WTC11 (cell line): ENCODE data around the gene CDC42EP2.

Experiments
- ELF4 ChIP-seq: sonication (generic); formaldehyde crosslinking; IDR thresholded peaks from 2 replicates; pipeline ENCODE4 v1.8.1; 2022; ENCODE audit warnings: low read depth, mild to moderate bottlenecking, moderate library complexity, missing genetic modification reagents
- FOXJ3 ChIP-seq: sonication (generic); formaldehyde crosslinking; IDR thresholded peaks from 2 replicates; pipeline ENCODE4 v1.9.0; 2021; ENCODE audit warnings: missing genetic modification reagents, mild to moderate bottlenecking, borderline replicate concordance
- FOXP1 ChIP-seq: sonication (generic); formaldehyde crosslinking; IDR thresholded peaks from 2 replicates; pipeline ENCODE4 v1.8.0; 2022; ENCODE audit warnings: missing genetic modification reagents, mild to moderate bottlenecking, moderate library complexity, borderline replicate concordance
- HMGA2 ChIP-seq: fragments of 250-450 bp; sonication (Bioruptor Pico); IDR thresholded peaks from 2 replicates; pipeline ENCODE4 v1.4.0; 2021; ENCODE audit warnings: mild to moderate bottlenecking, moderate library complexity
- NFYB ChIP-seq: sonication (generic); formaldehyde crosslinking; conservative IDR thresholded peaks from 2 replicates; pipeline ENCODE4 v1.8.0; 2022; ENCODE audit warnings: low read depth, missing genetic modification reagents
- SMAD4 ChIP-seq: sonication (generic); formaldehyde crosslinking; IDR thresholded peaks from 2 replicates; pipeline ENCODE4 v1.8.0; 2022; ENCODE audit warnings: mild to moderate bottlenecking, missing genetic modification reagents
- SOX15 ChIP-seq: fragments of 250-450 bp; sonication (Bioruptor Pico); IDR thresholded peaks from 2 replicates; pipeline ENCODE4 v1.9.0; 2021; ENCODE audit warnings: mild to moderate bottlenecking
- TEAD4 ChIP-seq: sonication (generic); formaldehyde crosslinking; IDR thresholded peaks from 2 replicates; pipeline ENCODE4 v1.8.0; 2022; ENCODE audit warnings: mild to moderate bottlenecking, missing genetic modification reagents
- TF ChIP-seq, protein P1 (sequence below): fragments of 200-600 bp; IDR thresholded peaks from 2 replicates; pipeline ENCODE4 v1.8.0; 2022; ENCODE audit warnings: antibody characterized with exemption
- TF ChIP-seq, protein P2 (sequence below): sonication (generic); formaldehyde crosslinking; IDR thresholded peaks from 2 replicates; pipeline ENCODE4 v1.8.0; 2023; ENCODE audit warnings: mild to moderate bottlenecking, missing genetic modification reagents
- TF ChIP-seq, protein P3 (sequence below): sonication (generic); formaldehyde crosslinking; IDR thresholded peaks from 2 replicates; pipeline ENCODE4 v1.8.1; 2023; ENCODE audit warnings: mild to moderate bottlenecking, moderate library complexity, missing genetic modification reagents

DNA sequence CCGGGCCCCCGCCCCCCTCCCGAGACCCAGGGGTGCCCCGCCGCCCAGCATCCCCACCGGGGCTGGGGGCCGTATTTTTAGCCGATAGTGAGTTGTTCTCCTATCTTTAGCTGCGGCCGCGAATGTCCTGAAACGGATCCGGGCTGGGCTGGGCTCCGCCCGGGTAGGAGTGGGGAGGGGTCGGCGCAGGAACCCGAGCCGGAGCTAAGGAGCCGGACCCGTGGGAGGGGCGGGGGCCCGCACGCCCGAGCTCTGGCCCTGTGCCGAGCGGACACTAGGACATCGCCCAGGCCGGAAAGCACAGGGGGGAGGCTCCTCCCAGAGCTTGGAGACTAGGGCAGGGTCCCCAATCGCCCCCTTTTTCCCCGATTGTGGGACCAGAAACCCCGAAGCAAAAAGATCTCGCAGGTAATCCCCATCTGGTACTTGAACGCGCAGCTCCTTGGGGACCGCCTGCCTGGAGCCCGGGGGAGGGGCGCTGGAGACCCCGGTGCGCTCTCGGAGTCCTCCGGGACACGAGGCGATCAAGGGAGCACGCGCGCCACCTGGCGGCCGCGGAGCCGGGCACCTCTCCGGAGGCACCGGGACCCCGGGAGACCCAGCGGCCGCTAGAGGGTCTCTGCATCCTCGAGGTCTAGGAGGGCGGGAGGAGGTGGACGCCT is 669 bp downstream of the CDC42EP2 start:
- TF ChIP-seq FOXP1 (CRISPR knock-in tag): no peak
- TF ChIP-seq ELF4 (CRISPR knock-in tag): no peak
- no peak for TF ChIP-seq SMAD4
- TF ChIP-seq, protein P1, sequence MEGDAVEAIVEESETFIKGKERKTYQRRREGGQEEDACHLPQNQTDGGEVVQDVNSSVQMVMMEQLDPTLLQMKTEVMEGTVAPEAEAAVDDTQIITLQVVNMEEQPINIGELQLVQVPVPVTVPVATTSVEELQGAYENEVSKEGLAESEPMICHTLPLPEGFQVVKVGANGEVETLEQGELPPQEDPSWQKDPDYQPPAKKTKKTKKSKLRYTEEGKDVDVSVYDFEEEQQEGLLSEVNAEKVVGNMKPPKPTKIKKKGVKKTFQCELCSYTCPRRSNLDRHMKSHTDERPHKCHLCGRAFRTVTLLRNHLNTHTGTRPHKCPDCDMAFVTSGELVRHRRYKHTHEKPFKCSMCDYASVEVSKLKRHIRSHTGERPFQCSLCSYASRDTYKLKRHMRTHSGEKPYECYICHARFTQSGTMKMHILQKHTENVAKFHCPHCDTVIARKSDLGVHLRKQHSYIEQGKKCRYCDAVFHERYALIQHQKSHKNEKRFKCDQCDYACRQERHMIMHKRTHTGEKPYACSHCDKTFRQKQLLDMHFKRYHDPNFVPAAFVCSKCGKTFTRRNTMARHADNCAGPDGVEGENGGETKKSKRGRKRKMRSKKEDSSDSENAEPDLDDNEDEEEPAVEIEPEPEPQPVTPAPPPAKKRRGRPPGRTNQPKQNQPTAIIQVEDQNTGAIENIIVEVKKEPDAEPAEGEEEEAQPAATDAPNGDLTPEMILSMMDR: peak; percentile 94
- no peak for TF ChIP-seq HMGA2
- TF ChIP-seq, protein P2, sequence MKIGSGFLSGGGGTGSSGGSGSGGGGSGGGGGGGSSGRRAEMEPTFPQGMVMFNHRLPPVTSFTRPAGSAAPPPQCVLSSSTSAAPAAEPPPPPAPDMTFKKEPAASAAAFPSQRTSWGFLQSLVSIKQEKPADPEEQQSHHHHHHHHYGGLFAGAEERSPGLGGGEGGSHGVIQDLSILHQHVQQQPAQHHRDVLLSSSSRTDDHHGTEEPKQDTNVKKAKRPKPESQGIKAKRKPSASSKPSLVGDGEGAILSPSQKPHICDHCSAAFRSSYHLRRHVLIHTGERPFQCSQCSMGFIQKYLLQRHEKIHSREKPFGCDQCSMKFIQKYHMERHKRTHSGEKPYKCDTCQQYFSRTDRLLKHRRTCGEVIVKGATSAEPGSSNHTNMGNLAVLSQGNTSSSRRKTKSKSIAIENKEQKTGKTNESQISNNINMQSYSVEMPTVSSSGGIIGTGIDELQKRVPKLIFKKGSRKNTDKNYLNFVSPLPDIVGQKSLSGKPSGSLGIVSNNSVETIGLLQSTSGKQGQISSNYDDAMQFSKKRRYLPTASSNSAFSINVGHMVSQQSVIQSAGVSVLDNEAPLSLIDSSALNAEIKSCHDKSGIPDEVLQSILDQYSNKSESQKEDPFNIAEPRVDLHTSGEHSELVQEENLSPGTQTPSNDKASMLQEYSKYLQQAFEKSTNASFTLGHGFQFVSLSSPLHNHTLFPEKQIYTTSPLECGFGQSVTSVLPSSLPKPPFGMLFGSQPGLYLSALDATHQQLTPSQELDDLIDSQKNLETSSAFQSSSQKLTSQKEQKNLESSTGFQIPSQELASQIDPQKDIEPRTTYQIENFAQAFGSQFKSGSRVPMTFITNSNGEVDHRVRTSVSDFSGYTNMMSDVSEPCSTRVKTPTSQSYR: 0 out of 2 replicates have a peak, but pooled peaks have one; percentile 28
- no peak for TF ChIP-seq NFYB (CRISPR knock-in tag)
- no peak for TF ChIP-seq FOXJ3 (CRISPR knock-in tag)
- TF ChIP-seq, protein P3, sequence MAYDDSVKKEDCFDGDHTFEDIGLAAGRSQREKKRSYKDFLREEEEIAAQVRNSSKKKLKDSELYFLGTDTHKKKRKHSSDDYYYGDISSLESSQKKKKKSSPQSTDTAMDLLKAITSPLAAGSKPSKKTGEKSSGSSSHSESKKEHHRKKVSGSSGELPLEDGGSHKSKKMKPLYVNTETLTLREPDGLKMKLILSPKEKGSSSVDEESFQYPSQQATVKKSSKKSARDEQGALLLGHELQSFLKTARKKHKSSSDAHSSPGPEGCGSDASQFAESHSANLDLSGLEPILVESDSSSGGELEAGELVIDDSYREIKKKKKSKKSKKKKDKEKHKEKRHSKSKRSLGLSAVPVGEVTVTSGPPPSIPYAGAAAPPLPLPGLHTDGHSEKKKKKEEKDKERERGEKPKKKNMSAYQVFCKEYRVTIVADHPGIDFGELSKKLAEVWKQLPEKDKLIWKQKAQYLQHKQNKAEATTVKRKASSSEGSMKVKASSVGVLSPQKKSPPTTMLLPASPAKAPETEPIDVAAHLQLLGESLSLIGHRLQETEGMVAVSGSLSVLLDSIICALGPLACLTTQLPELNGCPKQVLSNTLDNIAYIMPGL (CRISPR knock-in tag): peak; percentile 83
- no peak for TF ChIP-seq TEAD4 (CRISPR knock-in tag)
- no peak for TF ChIP-seq SOX15 (CRISPR knock-in tag)
